LHCN-M2 (cell line): ENCODE data around the gene PUM2. TPM values are rescaled to one million over a fixed set of nuclear protein-coding genes. Genes with fewer than 3 reads are reported as not detected.

Experiments used
- DNase-seq: peaks from one replicate; pipeline ENCODE4 v3.0.0-alpha.2; 2012; ENCODE audit warnings: low read depth
- total RNA-seq: library from RNA; depleted of rRNA; stranded (reverse); fragments of >200 nt; gene quantifications from 2 replicates; pipeline ENCODE4 v1.2.3, GENCODE V29; 2014; rRNA removed

PUM2 gene
- total RNA-seq, 1 experiment from 2014 or later: 27.4 TPM

DNA sequence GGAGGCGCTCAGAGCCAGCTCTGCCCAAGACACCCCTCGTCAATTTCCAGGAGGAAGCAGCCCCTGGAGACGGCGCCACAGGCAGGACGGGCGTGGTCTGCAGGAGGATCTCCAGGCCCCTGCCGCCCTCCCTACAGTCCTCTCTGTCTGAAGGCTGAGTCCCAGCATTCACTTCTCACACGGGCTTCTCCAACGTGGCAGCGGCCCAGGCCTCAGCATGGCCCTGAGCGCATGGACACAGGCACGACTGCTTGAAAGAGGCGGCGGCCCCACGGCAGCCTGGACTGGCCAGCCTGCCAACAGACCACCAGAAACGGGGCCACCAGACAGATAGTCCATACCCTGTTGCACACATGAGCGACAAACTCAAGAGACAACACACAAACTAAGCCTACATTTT lies 149.0 kb downstream of the PUM2 start:
- no peak for DNase-seq

DNA sequence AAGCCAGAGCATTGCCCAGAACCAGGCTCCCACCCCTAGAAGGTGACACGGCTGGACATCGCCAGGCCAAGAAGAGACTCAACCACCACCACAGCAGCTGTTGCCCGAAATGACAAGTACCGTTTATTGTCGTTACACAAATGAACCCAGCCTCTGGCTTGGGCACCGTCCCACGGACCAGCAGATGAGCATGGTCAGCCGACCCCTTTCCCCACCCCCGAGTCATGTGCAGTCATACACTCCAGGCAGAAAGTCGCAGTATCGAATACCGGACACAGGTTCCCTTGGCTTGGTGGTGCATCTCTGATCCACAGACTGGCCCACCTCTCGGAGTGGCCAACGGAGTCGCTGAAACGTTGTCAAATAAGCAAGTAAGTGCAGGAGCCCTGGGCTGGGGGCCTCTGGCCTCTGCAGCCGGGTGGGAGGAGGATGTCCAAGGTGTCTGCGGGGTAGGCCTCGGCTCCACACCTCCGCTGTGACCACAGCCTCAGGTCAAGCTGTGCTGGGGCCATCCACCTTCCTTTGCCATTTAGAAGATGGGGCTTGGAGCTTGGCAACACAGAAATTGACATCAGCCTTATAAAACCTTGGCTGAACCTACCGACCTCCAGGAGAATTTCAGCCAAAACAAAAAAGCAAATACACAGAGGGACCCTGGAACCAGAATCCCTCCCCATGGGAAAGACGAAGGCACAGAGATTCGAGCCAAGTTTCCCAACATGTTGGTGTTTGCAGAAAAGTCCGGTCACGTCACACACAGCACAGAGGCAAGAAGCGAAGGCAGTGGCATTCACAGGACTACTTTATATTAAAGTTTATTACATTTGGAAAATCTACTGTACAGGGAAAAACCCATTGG lies 149.7 kb downstream of the PUM2 start:
- no peak for DNase-seq

DNA sequence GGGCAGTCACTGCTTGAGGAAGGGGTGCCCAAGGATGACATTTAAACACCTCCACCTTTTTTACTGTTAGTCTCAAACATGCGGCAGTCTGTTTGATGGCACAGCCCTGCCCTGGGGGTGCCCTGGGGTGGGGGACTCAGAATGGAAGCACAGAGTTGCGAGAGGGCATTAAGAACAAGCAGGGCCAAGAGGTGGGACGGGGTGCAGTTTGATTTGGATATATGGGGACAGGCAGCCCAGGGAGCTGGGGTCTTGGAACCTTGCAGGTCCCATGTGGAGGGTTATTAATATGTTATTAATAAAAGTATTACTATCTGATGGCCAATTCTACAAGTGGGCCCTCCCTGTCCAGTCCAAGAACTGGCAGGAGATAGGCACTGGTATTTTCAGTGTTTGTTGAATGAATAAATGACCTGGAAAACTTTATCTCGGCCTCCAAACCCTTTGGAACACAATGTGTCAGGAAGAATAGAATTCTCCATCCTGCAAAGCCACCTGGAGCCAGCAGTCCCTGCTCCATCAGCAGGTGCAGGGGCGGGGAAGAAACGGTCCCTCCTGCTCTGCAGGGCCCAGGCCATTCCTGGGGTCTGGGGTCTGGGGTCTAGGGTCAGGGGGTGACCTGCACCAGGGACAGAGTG lies 150.9 kb downstream of the PUM2 start:
- no peak for DNase-seq

DNA sequence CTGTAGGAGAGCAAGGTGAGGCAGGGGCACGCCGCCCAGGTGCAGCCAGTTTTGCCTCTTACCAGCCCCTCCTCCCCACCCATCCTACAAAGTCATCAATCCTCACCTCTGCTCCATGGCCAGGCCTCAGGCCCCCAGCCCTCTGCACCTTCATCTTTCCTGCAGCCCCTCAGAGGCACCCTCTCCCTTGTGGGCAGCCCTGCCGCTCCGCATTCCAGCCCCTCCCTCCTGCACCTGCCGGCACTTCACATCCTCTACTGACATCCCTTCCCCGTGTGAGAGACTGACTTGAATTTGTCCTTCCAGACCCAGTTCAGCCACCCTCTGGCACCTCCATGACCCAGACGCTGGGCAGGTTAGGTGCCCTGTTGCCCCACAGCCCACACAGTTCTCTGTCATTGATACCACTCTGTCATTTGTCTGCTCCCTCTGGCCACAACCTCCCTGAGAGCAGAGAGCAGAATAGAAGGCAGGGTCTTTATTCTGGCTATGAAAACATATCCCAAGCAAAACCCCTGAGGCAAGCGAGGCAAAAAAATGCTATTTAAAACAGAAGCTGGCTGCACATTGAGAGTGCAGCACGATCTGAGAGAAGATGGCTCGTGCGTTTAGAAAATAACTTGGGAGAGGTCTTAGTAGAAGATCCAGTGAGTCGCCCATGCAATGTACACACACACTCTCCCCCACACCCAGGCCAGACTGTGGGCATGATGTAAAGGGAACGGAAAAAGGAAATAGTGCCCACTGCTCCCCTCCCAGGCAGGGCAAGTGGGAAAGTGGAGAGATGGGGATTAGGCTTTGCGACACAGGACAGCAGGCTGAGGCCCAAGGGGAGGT lies 151.6 kb downstream of the PUM2 start:
- no peak for DNase-seq

Other genes with a start within 250 kb of the PUM2 start
- gene SDC1, start 125.7 kb downstream of the PUM2 start, total RNA-seq: 73.1 and 83.5 TPM in 2 replicates
- gene RHOB, start 96.2 kb upstream of the PUM2 start, total RNA-seq: 92.2 and 129 TPM in 2 replicates